SJSA1 (cell line): Measurements from ENCODE around the gene SQSTM1. TPM values are rescaled to one million over a fixed set of nuclear protein-coding genes. Genes with fewer than 3 reads are reported as not detected.

Experiments
- DNase-seq, 2 experiments: peaks; one replicate each; pipeline ENCODE4 v3.0.0-alpha.2; 2015 to 2020; ENCODE audit warnings: low spot score in 2 of 2, low read depth in 1 of 2
- H3K27ac ChIP-seq: fragments of 250-450 bp; sonication (Bioruptor Pico); 2 replicates; pipeline ENCODE4 v1.5.1; 2020; ENCODE audit warnings: mild to moderate bottlenecking, moderate library complexity
- H3K27me3 ChIP-seq: fragments of 250-450 bp; sonication (Bioruptor Pico); replicated peaks from 2 replicates; pipeline ENCODE4 v1.5.1; 2020; ENCODE audit warnings: mild to moderate bottlenecking, moderate library complexity
- H3K36me3 ChIP-seq: fragments of 250-450 bp; sonication (Bioruptor Pico); 2 replicates; pipeline ENCODE4 v1.5.1; 2020; ENCODE audit warnings: mild to moderate bottlenecking
- H3K4me1 ChIP-seq: fragments of 250-450 bp; sonication (Bioruptor Pico); replicated peaks from 2 replicates; pipeline ENCODE4 v1.6.1; 2021; ENCODE audit warnings: mild to moderate bottlenecking
- H3K4me3 ChIP-seq: fragments of 250-450 bp; sonication (Bioruptor Pico); 2 replicates; pipeline ENCODE4 v1.5.1; 2020; ENCODE audit warnings: mild to moderate bottlenecking
- H3K9me3 ChIP-seq: fragments of 250-450 bp; sonication (Bioruptor Pico); replicated peaks from 2 replicates; pipeline ENCODE4 v1.5.1; 2020; ENCODE audit warnings: mild to moderate bottlenecking
- total RNA-seq: library from RNA; depleted of rRNA; stranded (reverse); fragments of >200 nt; shearing (Covaris generic); gene quantifications from 2 replicates; pipeline ENCODE4 v1.2.3, GENCODE V29; 2014

Gene SQSTM1
- total RNA-seq, 1 experiment from 2014 or later: 298 TPM

DNA sequence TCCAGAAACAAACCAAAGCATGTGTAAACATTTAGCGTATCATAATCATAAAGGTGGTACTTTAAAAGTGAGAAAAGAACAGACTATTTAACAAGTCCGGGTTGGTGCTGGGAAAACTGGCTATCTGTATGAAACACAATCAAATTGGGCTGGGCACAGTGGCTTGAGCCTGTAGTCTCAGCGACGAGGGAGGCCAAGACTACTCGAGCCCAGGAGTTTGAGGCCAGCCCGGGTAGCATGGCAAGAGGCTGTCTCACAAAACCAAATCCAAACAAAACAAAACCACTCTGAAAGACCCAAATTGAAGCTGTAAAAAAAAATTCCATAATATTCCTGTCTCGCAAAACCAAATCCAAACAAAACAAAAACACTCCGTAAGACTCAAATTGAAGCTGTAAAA, 33.7 kb downstream of the SQSTM1 start:
- Histone ChIP-seq H3K27me3 (no peaks in the 10 kb centered on the region), H3K4me3 (no peak overlapping the region)

DNA sequence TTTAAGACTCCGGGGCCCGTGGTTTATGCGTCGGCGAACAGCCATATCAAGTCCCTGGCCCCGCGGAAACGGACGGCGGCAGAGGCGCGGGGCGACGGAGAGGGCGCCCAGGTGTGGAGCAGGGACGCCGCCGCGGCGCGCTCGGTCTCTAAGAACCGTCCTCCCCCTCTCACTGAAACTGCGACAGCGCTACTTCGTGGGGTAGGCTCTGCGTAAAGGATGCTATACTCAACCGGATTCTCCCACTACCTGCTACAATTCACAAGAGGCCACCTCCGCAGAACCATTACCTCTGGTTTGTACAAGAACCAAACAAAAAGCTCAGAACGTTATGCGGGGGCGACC, 37.5 kb downstream of the SQSTM1 start:
- H3K36me3 ChIP-seq: peaks cover 20% of the 10 kb centered on the region
- peaks cover 3% of the 10 kb centered on the region; the same call in 1 of the 2 replicates for H3K4me1 ChIP-seq
- H3K27ac ChIP-seq: no peak overlapping the region
- H3K27me3 ChIP-seq: no peaks in the 10 kb centered on the region
- H3K9me3 ChIP-seq: peaks cover 6% of the 10 kb centered on the region; the same call in 1 of the 2 replicates
- H3K4me3 ChIP-seq: peak overlapping the region; percentile 76
- DNase-seq: no peak

More for the DNA sequence above, 33.7 kb downstream of the SQSTM1 start:
- no peak for DNase-seq
- Histone ChIP-seq H3K4me1 (0 out of 2 replicates have a peak, but pooled peaks cover 3% of the 10 kb centered on the region), H3K27ac (no peak overlapping the region), H3K36me3 (peaks cover 34% of the 10 kb centered on the region), H3K9me3 (no peaks in the 10 kb centered on the region)

DNA sequence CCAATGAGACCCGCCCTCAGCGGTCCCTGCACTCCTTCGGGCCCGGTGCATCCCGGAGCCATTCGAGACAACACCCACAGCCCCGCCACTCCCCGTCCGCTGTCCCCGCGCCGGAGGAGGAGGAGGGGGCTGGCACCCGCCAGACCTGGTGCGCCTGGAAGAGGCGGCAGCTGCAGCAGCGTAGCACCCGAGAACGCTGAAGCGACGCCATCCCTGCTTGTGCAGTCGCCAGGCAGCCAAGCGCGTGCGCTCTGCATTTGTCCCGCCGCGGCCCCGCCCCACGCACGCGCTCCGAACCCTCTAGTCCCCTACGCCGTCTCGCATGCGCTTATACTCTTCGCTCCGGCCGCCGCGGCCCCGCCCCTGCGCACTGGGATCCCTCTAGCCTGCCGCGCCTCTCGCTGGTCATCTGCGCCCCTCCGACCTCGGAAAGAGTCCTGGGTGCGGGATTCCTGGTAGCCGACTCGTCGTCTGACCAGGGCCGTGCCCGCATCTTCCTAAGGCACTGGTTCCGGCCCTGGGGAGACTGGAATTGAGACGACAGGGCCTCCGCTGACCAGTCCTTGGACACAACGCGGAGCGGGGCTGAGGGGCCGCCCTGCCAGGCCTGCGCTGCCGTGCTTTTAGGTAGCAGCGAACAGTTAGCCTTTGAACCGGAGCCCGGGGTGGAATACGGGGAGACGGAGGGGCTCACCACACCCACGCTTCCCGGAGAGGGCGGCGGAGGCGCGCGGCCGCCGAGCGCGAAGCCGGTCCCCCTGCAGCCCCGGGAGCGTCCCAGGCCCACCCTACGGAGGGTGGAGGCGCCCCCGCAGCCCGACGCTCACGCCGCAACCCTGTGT, 38.1 kb downstream of the SQSTM1 start, which contains the start of gene MRNIP:
Gene MRNIP, minus strand, starts transcription at position 232 of the 842 bp plus-strand sequence. Its CDS starts 21 bp downstream, at position 211.
- H3K9me3 ChIP-seq: peaks cover 6% of the 10 kb centered on the region; the same call in 1 of the 2 replicates
- H3K36me3 ChIP-seq: peaks cover 25% of the 10 kb centered on the region
- no peaks in the 10 kb centered on the region for H3K27me3 ChIP-seq
- H3K4me1 ChIP-seq: peaks cover 3% of the 10 kb centered on the region; the same call in 1 of the 2 replicates
- peak within 1 kb of the TSS; percentile 1; the same call in 1 of the 2 replicates for H3K27ac ChIP-seq
- peak within 1 kb of the TSS; percentile 76 for H3K4me3 ChIP-seq
- peak; percentile 93 to 98 for DNase-seq

DNA sequence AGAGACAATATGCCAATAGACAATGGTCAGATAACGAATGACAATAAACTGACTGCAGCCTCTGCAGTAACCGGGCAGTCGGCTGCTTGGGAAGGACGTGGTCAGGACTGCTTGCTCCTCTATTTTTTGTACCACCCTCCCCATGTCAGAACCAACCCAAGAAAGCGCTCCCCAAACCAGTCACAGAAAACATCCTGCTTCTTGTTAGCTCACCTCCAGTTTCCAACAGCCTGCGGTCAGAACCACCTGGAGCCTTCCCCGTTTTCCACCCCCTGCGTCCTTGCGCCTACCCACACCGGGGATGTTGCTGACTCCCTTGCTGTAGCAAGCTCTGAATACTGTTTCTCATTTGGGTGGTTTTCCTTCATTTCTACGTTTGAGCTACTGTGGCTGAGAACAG, 39.6 kb downstream of the SQSTM1 start:
- DNase-seq: no peak
- Histone ChIP-seq H3K27ac (no peak overlapping the region), H3K4me3 (no peak overlapping the region), H3K4me1 (peaks cover 3% of the 10 kb centered on the region; the same call in 1 of the 2 replicates), H3K36me3 (peaks cover 38% of the 10 kb centered on the region), H3K9me3 (peaks cover 6% of the 10 kb centered on the region; the same call in 1 of the 2 replicates), H3K27me3 (no peaks in the 10 kb centered on the region)

DNA sequence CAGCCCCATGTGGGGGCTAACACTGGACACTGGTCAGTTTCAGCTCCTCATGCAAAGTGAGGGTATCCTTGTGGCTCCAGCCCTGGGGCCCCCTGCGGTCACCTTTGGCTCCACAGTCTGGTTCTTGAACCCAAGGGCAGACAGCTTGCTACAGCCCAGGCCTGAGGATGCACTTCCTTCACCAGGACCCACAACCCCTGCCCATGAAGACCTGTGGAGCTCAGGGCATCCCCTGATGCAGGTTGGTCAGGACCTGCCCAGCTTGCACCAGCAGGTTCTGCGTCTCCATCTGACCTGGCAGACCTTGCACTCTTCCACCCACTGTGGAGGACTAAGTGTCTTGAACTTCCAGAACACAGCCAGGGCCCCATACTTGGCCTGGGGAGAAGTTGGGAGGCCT, 41.6 kb downstream of the SQSTM1 start:
- no peak for DNase-seq
- Histone ChIP-seq H3K27me3 (no peaks in the 10 kb centered on the region), H3K9me3 (peaks cover 6% of the 10 kb centered on the region; the same call in 1 of the 2 replicates), H3K4me1 (peaks cover 3% of the 10 kb centered on the region; the same call in 1 of the 2 replicates), H3K4me3 (no peak overlapping the region), H3K36me3 (peaks cover 58% of the 10 kb centered on the region), H3K27ac (no peak overlapping the region)

DNA sequence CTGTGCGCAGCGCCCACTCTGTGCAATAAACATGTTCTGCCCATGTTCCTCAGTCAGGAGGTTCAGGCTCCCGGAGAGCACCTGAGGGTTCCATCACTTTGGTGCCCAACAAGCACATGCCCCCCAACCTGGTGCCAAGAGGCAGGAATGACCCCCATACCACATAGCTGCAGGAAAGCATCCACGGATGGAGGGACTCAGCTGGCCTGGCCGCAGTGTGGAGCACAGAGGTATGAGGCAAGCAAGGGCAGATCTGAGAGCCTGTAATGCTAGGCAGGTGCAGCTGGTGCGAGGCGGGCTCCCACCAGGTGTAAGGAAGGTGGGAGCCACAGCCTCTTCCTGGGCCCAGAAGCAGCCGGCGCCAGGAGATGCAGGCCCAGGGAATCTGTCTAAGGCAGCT, 42.2 kb downstream of the SQSTM1 start:
- Histone ChIP-seq H3K4me3 (no peak overlapping the region), H3K27ac (no peak overlapping the region), H3K4me1 (peaks cover 2% of the 10 kb centered on the region; the same call in 1 of the 2 replicates), H3K36me3 (peaks cover 64% of the 10 kb centered on the region), H3K27me3 (no peaks in the 10 kb centered on the region), H3K9me3 (peaks cover 6% of the 10 kb centered on the region; the same call in 1 of the 2 replicates)
- DNase-seq: no peak

DNA sequence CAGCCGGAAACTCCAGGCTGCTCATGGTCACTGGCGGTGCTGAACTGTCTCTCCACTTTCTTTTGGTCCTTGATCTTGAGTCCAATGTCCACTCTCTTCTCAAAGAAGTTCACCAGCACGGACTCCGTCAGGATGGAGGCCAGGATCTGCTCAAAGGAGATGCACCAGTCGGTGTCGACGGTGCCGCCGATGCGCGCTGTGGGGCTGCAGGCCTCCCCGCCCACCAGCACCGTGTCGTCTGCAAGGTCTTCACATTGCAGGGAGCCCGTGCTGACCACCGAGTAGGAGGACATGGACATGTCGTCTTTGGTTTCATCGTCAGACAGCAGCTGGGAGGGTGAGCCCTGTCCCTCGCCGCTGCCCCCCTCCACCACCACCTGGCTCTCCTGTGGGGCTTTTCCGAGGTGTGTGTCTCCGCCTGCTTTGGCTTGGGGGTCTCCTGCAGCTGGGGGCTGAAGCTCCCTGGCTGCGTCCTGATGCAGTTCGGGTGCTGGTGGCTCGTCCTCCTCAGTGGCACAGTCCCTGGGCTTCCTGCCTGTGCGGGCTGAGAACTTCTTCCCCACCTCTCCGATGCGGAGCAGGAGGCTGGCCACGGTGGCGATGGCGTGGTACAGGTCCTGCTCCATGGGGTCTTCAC, 42.9 kb downstream of the SQSTM1 start:
- Histone ChIP-seq H3K4me1 (no peaks in the 10 kb centered on the region; the same call in 1 of the 2 replicates), H3K4me3 (no peak overlapping the region), H3K27ac (no peak overlapping the region), H3K36me3 (peaks cover 67% of the 10 kb centered on the region), H3K9me3 (peaks cover 6% of the 10 kb centered on the region; the same call in 1 of the 2 replicates), H3K27me3 (no peaks in the 10 kb centered on the region)
- DNase-seq: no peak

DNA sequence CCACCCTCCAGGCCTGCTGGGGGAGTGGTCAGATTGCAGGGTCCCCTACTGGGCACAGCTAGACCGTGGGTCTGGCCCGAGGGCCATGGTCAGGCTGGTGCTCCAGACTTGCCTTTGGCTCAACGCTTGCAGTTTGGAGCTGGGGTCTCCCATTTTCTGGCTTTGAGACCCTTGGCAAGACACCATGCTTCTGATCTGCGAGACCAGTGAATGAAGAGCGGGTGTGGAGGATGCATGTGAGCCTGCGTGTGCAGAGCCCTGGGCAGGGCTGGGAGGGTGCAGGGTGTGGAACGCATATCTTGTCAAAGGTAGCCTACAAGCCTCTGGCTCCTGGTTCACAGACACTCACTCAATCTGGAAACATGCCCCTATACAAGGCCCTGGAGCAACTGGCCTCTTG, 44.0 kb downstream of the SQSTM1 start:
- H3K4me3 ChIP-seq: no peak overlapping the region
- peaks cover 79% of the 10 kb centered on the region for H3K36me3 ChIP-seq
- H3K9me3 ChIP-seq: peaks cover 6% of the 10 kb centered on the region; the same call in 1 of the 2 replicates

DNA sequence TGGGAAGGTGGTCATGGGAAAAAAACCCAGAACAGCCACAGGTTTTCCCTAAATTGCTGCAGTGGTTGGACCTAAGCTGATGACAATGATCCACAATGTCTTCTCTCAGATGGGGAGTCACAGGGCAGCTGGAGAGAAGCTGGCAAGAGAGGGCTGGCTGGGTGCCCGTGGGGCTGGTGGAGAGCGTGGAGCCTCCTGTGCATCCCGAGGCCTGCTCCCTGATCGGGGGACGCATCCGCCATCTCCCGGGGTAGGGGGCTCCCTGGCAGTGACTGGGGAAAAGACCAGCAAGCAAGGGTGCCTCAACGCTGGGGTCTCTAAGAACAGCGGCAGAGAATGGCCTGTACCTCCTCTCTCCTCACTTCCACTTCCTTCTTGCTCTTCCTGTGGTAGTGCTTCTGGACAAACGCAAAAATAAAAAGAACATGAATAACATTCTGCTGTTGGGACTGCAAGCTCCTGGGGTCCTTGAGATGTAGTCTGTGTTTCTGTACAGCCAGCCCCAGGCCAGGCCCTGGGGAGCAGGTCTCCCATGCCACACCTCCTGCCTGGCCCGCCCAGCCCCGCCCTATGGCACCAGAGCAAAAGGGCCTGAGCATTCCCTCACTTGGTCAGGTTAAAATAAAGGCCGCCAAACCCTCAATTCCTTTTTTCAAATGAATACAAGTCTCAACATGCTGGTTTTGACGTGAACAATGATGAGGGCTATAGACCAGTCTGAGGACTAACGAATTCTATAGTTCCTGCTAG, 45.0 kb downstream of the SQSTM1 start:
- Histone ChIP-seq H3K27ac (no peak overlapping the region), H3K4me1 (no peaks in the 10 kb centered on the region), H3K36me3 (peaks cover 88% of the 10 kb centered on the region), H3K4me3 (no peak overlapping the region), H3K27me3 (no peaks in the 10 kb centered on the region), H3K9me3 (peaks cover 6% of the 10 kb centered on the region; the same call in 1 of the 2 replicates)
- no peak for DNase-seq

More for the DNA sequence above, 44.0 kb downstream of the SQSTM1 start:
- Histone ChIP-seq H3K27me3 (no peaks in the 10 kb centered on the region), H3K4me1 (no peaks in the 10 kb centered on the region; the same call in 1 of the 2 replicates), H3K27ac (no peak overlapping the region)
- DNase-seq: no peak

DNA sequence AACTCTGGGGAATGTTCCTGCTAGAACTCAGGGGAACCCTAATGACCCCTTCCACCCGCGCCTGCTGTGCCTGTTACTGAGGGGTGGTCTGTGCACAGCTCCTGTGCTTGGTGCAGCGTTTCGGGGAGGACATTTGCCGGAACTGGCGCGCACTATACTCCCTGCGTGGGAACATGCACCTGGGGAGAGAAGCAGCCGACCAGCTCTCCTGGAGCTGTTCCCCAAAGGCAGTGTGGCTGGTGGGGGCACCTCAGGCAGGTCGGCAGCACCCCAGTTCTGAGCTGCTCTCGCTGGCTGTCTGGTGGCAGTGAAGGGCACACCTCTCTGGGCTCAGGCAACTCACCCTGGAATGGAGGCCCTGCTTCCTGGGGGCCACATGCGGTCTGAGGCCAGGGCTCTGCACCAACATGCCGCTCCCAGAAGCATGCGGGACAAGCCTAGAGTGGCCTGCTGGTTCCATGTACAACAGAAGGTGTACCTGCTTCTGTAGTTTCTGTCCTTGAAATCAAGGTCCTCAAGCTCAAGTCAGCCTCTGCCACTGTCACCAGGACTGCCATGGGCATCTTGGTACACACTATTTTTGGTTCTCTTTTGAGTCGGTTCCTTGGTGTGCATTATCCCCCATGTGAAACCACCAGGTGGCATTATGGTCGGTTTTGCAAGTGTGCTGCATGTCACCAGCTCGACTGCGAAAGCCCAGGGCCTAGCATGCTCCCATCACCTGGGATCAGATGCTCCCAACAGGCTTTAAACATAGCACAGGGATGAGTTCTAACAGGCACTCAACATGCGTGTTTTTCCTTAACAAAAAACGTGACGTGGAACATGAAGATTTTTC, 45.8 kb downstream of the SQSTM1 start:
- Histone ChIP-seq H3K4me1 (no peaks in the 10 kb centered on the region), H3K9me3 (peaks cover 6% of the 10 kb centered on the region; the same call in 1 of the 2 replicates), H3K4me3 (no peak overlapping the region), H3K27me3 (no peaks in the 10 kb centered on the region), H3K27ac (no peak overlapping the region), H3K36me3 (peaks cover 96% of the 10 kb centered on the region)
- DNase-seq: no peak

DNA sequence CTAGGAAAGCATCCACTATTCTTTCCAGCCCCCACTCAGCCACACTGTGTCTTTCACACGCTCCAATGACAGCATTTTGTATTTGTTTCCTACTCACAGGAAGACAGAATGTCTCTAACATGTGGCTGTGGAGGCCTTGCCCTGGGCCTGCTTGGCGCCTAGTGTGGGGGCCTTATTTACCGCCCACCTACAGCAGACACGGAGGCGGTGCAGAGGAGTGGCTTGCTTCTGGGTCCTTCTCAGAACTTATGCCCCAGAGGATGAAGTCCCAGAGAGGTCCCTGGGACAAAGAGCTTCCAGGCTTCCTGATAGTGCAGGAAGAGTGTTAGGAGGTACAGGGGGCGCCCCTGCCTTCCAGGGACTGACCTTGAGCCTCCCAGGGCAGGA, 46.4 kb downstream of the SQSTM1 start:
- Histone ChIP-seq H3K27ac (no peak overlapping the region), H3K9me3 (peaks cover 5% of the 10 kb centered on the region; the same call in 1 of the 2 replicates), H3K4me1 (no peaks in the 10 kb centered on the region), H3K36me3 (peaks cover 92% of the 10 kb centered on the region), H3K27me3 (no peaks in the 10 kb centered on the region), H3K4me3 (no peak overlapping the region)
- DNase-seq: no peak

DNA sequence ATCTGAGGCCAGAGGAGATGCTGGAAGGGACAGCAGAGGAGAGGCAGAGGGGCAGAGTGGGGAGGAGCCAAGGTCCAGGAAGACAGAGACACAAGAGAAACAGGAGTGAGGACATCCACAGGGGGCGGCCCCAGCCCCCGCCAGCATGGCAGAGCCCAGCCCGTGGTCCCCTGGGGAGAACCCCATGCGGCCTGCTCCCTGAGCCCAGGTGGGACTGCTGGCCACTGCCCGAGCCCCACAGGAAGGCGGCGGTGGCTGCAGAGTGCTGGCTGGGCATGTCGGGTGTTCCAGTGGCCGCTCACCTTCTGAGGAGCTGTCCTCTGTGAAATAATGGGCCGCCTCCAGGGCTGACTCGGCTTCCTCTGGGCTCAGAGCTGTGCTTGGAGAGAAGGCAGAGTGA, 46.8 kb downstream of the SQSTM1 start:
- no peaks in the 10 kb centered on the region for H3K27me3 ChIP-seq
- H3K9me3 ChIP-seq: peaks cover 1% of the 10 kb centered on the region; the same call in 1 of the 2 replicates
- H3K27ac ChIP-seq: no peak overlapping the region
- no peak overlapping the region for H3K4me3 ChIP-seq
- peaks cover 92% of the 10 kb centered on the region for H3K36me3 ChIP-seq
- DNase-seq: no peak
- H3K4me1 ChIP-seq: no peaks in the 10 kb centered on the region
